Measurements from ENCODE around the gene RYR3. TPM values are rescaled to one million over a fixed set of nuclear protein-coding genes. Genes with fewer than 3 reads are reported as not detected.

Gene RYR3
- total RNA-seq, 1 experiment from 2014 or later = not detected

DNA sequence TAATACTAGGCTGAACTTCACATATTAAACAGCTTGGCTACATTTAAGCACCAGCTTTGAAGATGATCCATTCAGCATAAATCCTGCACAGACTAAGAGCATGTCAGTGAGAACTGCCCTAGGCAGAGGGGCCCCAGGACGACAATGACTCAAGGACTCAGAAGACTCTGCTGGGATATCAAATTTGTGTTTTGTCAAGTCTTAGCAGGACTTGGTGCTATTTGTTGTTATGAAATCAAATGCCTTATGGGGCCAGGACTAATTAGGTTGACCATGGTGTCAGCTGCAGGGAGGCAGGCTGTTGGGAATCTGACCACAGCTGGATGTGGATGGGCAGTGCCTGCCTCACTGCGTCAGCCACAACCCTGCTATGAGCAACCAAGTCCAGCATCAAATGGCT, 91.8 kb downstream of the RYR3 start:
- no peak for DNase-seq (ENCODE audit: low spot score)
- no peak overlapping the region for H3K4me3 ChIP-seq (ENCODE audit: low read depth, low read length, poor library complexity, severe bottlenecking)
- ChIA-PET CTCF (no interaction called here), POLR2A (ENCODE audit: low non-redundant PET) (no interaction called here)
- peaks cover 32% of the 10 kb centered on the region for H3K27me3 ChIP-seq (replicated peaks; ENCODE audit: insufficient read depth, low read depth, low read length, poor library complexity)
- BruUV-seq (replicated peaks) = no TSS peak
- H3K4me1 ChIP-seq (ENCODE audit: insufficient read depth, low read length, poor library complexity, severe bottlenecking) = no peaks in the 10 kb centered on the region
- no peaks in the 10 kb centered on the region for H3K9me3 ChIP-seq (ENCODE audit: low read depth, low read length, poor library complexity, severe bottlenecking)
- TF ChIP-seq EZH2 (IDR thresholded peaks at IDR 0.05; ENCODE audit: borderline replicate concordance, low read depth, low read length, poor library complexity, severe bottlenecking) (no peak), CTCF (conservative IDR thresholded peaks at IDR 0.05; ENCODE audit: low read depth, low read length) (no peak)
- no peak overlapping the region for H3K27ac ChIP-seq (ENCODE audit: low read depth, low read length, poor library complexity, severe bottlenecking)
- H3K36me3 ChIP-seq (ENCODE audit: insufficient read depth, low read length, poor library complexity, severe bottlenecking) = no peaks in the 10 kb centered on the region
- intact Hi-C loops (cut with micrococcal nuclease; ENCODE audit: unreplicated experiment) = no loop called here

DNA sequence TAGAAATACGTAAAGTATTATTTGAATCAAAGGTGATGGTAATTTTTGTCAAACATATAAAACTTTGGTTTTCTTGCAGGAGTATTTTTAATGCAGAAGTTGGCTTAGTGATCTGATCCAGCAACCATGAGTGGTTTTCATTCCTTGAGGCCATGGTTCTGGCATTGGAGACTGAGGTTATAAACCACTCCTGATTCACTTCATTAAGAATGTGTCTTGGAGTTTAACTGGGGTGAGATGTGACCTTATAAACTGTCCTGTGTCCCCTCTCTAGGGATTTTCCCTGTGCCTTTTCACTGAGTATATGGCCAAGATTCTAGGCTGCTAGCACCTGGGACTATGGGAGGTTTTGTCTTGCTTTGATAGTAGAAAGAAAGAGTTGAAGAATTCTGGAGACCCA, 94.3 kb downstream of the RYR3 start:
- Histone ChIP-seq H3K27ac (ENCODE audit: low read depth, low read length, poor library complexity, severe bottlenecking) (no peak overlapping the region), H3K27me3 (replicated peaks; ENCODE audit: insufficient read depth, low read depth, low read length, poor library complexity) (peaks cover 29% of the 10 kb centered on the region), H3K9me3 (ENCODE audit: low read depth, low read length, poor library complexity, severe bottlenecking) (no peaks in the 10 kb centered on the region), H3K4me1 (ENCODE audit: insufficient read depth, low read length, poor library complexity, severe bottlenecking) (no peaks in the 10 kb centered on the region), H3K4me3 (ENCODE audit: low read depth, low read length, poor library complexity, severe bottlenecking) (no peak overlapping the region), H3K36me3 (ENCODE audit: insufficient read depth, low read length, poor library complexity, severe bottlenecking) (no peaks in the 10 kb centered on the region)
- intact Hi-C loops (cut with micrococcal nuclease; ENCODE audit: unreplicated experiment) = no loop called here
- DNase-seq (ENCODE audit: low spot score) = no peak
- CTCF ChIA-PET = no interaction called here
- no peak for TF ChIP-seq EZH2 (IDR thresholded peaks at IDR 0.05; ENCODE audit: borderline replicate concordance, low read depth, low read length, poor library complexity, severe bottlenecking)
- no peak for TF ChIP-seq CTCF (conservative IDR thresholded peaks at IDR 0.05; ENCODE audit: low read depth, low read length)
- POLR2A ChIA-PET (ENCODE audit: low non-redundant PET) = no interaction called here
- no TSS peak for BruUV-seq (replicated peaks)

DNA sequence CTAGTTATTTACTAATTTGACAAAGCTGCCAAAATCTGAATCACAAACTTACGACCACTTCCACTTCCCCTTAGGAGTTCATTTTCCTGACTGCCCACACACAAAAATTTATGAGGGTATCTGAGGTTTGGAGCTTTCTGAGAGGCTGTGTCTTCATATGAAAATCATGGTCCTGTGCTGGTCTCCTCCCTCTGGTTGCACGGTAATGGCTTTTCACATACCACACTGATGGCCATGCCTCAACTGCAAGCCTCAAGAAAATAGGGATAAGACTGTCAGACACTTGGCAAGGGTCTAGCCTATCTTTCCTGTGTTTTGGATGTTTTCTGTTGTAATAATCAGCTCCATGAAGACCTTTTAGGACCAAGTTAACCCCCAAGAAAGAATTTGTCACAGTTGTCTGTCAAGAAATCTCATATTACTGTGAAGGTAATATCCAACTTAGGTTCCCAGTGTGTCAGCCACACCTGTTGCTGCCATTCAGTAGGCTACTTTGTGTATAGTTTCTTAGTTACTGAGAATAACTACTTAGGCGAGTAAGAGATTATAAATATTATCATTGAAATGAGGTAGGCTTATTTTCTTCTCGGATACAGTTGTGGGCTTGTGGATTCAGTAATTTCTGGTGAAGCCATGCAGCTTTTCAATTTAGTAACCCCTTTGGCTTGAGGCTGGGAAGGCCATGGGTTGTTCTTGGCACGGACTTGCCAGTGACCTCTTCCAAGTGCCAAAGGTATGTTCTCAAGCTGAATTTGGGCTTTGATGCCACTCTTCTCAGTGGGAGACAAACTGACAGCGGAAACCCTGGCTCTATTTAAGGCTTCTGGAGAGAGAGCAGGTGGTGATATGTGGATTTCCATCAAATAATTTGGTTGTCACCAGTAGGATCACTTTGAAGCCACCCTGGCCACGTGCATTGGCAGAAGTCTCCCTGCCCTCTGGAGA, 101.1 kb downstream of the RYR3 start:
- intact Hi-C loops (cut with micrococcal nuclease; ENCODE audit: unreplicated experiment) = no loop called here
- CTCF ChIA-PET = no interaction called here

More for the DNA sequence above, 101.1 kb downstream of the RYR3 start:
- Histone ChIP-seq H3K4me1 (ENCODE audit: insufficient read depth, low read length, poor library complexity, severe bottlenecking) (no peaks in the 10 kb centered on the region), H3K9me3 (ENCODE audit: low read depth, low read length, poor library complexity, severe bottlenecking) (no peaks in the 10 kb centered on the region), H3K27ac (ENCODE audit: low read depth, low read length, poor library complexity, severe bottlenecking) (no peak overlapping the region), H3K27me3 (replicated peaks; ENCODE audit: insufficient read depth, low read depth, low read length, poor library complexity) (no peaks in the 10 kb centered on the region), H3K4me3 (ENCODE audit: low read depth, low read length, poor library complexity, severe bottlenecking) (no peak overlapping the region), H3K36me3 (ENCODE audit: insufficient read depth, low read length, poor library complexity, severe bottlenecking) (no peaks in the 10 kb centered on the region)
- no peak for DNase-seq (ENCODE audit: low spot score)
- no TSS peak for BruUV-seq (replicated peaks)
- no peak for TF ChIP-seq CTCF (conservative IDR thresholded peaks at IDR 0.05; ENCODE audit: low read depth, low read length)
- no peak for TF ChIP-seq EZH2 (IDR thresholded peaks at IDR 0.05; ENCODE audit: borderline replicate concordance, low read depth, low read length, poor library complexity, severe bottlenecking)
- POLR2A ChIA-PET (ENCODE audit: low non-redundant PET) = no interaction called here

Measured in A673 (cell line).